OCI-LY7 (cell line): ENCODE results near the gene TMEM273. TPM values are rescaled to one million over a fixed set of nuclear protein-coding genes. Genes with fewer than 3 reads are reported as not detected.

Experiments used
- BruUV-seq: library from RNA; stranded (reverse); fragments of 400-500 nt; replicated peaks from 2 replicates; lab custom pipeline; 2021; lab: Mats Ljungman, UMichigan
- CTCF ChIA-PET: fragments of 300-600 bp; sonication (Branson Sonifier 250); formaldehyde crosslinking; loops from one replicate; lab custom pipeline; 2022; ENCODE audit warnings: antibody characterized with exemption; ENCODE audit not compliant: unreplicated experiment; lab: Charles Lee
- POLR2A ChIA-PET: fragments of 300-600 bp; sonication (Branson Sonifier 250); formaldehyde crosslinking; loops from one replicate; lab custom pipeline; 2022; ENCODE audit warnings: antibody characterized with exemption; lab: Charles Lee
- DNase-seq: peaks from one replicate; pipeline ENCODE4 v3.0.0-alpha.2; 2015; ENCODE audit warnings: low spot score
- H2AFZ ChIP-seq: fragments of 200-600 bp; sonication (generic), shearing (Covaris generic); 2 replicates; pipeline ENCODE4 v1.6.1; 2014; ENCODE audit warnings: mild to moderate bottlenecking, antibody characterized with exemption, low read length, moderate library complexity
- H3K27ac ChIP-seq: fragments of 200-600 bp; sonication (generic); 2 replicates; pipeline ENCODE4 v1.5.1; 2014; ENCODE audit warnings: mixed run types, low read depth, mild to moderate bottlenecking, moderate library complexity, low read length, inconsistent platforms; ENCODE audit not compliant: poor library complexity, severe bottlenecking
- H3K36me3 ChIP-seq: fragments of 200-600 bp; sonication (generic); 2 replicates; pipeline ENCODE4 v1.6.1; 2014; ENCODE audit warnings: mild to moderate bottlenecking, antibody characterized with exemption, low read length, moderate library complexity, mixed read lengths; ENCODE audit not compliant: insufficient read depth
- H3K4me1 ChIP-seq: fragments of 200-600 bp; sonication (generic); 2 replicates; pipeline ENCODE4 v1.5.1; 2014; ENCODE audit warnings: mild to moderate bottlenecking, low read length; ENCODE audit not compliant: insufficient read depth, poor library complexity, severe bottlenecking
- H3K4me2 ChIP-seq: fragments of 200-600 bp; sonication (generic); 2 replicates; pipeline ENCODE4 v1.6.1; 2014; ENCODE audit warnings: mild to moderate bottlenecking, low read length
- H3K4me3 ChIP-seq: fragments of 200-600 bp; sonication (generic); 2 replicates; pipeline ENCODE4 v1.5.1; 2014; ENCODE audit warnings: mild to moderate bottlenecking, low read depth, low read length; ENCODE audit not compliant: poor library complexity, severe bottlenecking
- H3K79me2 ChIP-seq: fragments of 200-600 bp; sonication (generic); 2 replicates; pipeline ENCODE4 v1.6.1; 2016; ENCODE audit warnings: low read depth, mild to moderate bottlenecking, low read length, moderate library complexity, mixed read lengths; ENCODE audit not compliant: insufficient read depth
- H3K9me2 ChIP-seq: fragments of 200-600 bp; sonication (generic); 2 replicates; pipeline ENCODE4 v1.6.1; 2016; ENCODE audit warnings: mild to moderate bottlenecking, low read length, mixed read lengths; ENCODE audit not compliant: insufficient read depth
- H3K9me3 ChIP-seq: fragments of 200-600 bp; sonication (generic); 2 replicates; pipeline ENCODE4 v1.6.1; 2014; ENCODE audit warnings: mild to moderate bottlenecking, mixed run types, low read length, mixed read lengths
- H4K20me1 ChIP-seq: fragments of 200-600 bp; sonication (generic); 2 replicates; pipeline ENCODE4 v1.6.1; 2014; ENCODE audit warnings: mild to moderate bottlenecking, antibody characterized with exemption, low read length, moderate library complexity, mixed read lengths; ENCODE audit not compliant: insufficient read depth
- EZH2phosphoT487 ChIP-seq: fragments of 200-600 bp; sonication (generic); IDR thresholded peaks from 2 replicates; pipeline ENCODE4 v1.6.1; 2018; ENCODE audit warnings: low read depth, borderline replicate concordance, mild to moderate bottlenecking, mixed run types, antibody characterized with exemption, low read length, moderate library complexity, mixed read lengths
- intact Hi-C: fragments of 100-400 bp; cut with micrococcal nuclease; formaldehyde crosslinking; loops from one replicate; pipeline ENCODE4 v1.10.0; 2022; ENCODE audit not compliant: unreplicated experiment
- total RNA-seq, 2 experiments: library from RNA; depleted of rRNA in 1 of 2; stranded (reverse); fragments of >200 nt in 1 of 2; shearing (Covaris generic) in 1 of 2; gene quantifications; 2 replicates each; pipeline ENCODE4 v1.2.3, GENCODE V29; 2014 to 2022
- TF ChIP-seq, protein P1 (sequence below): fragments of 200-600 bp; sonication (generic); conservative IDR thresholded peaks from 2 replicates; pipeline ENCODE4 v1.5.1; 2014; ENCODE audit warnings: mild to moderate bottlenecking, antibody characterized with exemption, low read length, moderate library complexity, mixed read lengths

Gene TMEM273
- total RNA-seq, 2 experiments from 2014 or later = 0.82 to 1.8 TPM

DNA sequence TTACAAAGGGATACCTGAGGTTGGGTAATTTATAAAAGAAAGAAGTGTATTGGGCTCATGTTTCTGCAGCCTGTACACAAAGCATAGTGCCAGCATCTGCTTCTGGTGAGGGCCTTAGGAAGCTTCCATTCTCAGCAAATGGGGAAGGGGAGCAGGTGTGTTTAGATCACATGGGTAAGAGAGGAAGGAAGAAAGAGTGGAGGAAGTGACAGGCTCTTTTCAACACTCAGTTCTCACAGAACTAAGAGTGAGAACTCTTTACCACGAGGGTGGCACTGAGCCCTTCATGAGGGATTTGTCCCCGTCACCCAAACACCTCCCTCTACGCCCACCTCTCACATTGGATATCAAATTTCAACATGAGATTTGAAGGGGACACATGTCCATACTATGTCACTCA is 53.9 kb downstream of the TMEM273 start:
- peak overlapping the region; percentile 64 for H3K4me2 ChIP-seq
- no peaks in the 10 kb centered on the region for H3K79me2 ChIP-seq
- BruUV-seq = no TSS peak
- ChIA-PET POLR2A (interaction anchor here (0.6 to 1.2 kb wide), 5 partner anchors 10 to 565 kb away, joined by 3 to 5 read pairs (median 4); no protein-coding TSS in a partner anchor), CTCF (interaction anchor here (1.0 to 1.8 kb wide), 2 partner anchors 9 to 30 kb away, joined by 3 to 6 read pairs; no protein-coding TSS in a partner anchor)
- peaks cover 40% of the 10 kb centered on the region for H3K4me1 ChIP-seq
- peak overlapping the region; percentile 90; the same call in 1 of the 2 replicates for H2AFZ ChIP-seq
- H3K4me3 ChIP-seq = peak overlapping the region; percentile 10
- no peaks in the 10 kb centered on the region for H4K20me1 ChIP-seq
- DNase-seq = peak; percentile 85
- intact Hi-C loops = no loop called here
- peaks cover 11% of the 10 kb centered on the region; the same call in 1 of the 2 replicates for H3K9me3 ChIP-seq
- no peaks in the 10 kb centered on the region for H3K9me2 ChIP-seq
- peaks cover 7% of the 10 kb centered on the region; the same call in 1 of the 2 replicates for H3K36me3 ChIP-seq
- TF ChIP-seq, protein P1, sequence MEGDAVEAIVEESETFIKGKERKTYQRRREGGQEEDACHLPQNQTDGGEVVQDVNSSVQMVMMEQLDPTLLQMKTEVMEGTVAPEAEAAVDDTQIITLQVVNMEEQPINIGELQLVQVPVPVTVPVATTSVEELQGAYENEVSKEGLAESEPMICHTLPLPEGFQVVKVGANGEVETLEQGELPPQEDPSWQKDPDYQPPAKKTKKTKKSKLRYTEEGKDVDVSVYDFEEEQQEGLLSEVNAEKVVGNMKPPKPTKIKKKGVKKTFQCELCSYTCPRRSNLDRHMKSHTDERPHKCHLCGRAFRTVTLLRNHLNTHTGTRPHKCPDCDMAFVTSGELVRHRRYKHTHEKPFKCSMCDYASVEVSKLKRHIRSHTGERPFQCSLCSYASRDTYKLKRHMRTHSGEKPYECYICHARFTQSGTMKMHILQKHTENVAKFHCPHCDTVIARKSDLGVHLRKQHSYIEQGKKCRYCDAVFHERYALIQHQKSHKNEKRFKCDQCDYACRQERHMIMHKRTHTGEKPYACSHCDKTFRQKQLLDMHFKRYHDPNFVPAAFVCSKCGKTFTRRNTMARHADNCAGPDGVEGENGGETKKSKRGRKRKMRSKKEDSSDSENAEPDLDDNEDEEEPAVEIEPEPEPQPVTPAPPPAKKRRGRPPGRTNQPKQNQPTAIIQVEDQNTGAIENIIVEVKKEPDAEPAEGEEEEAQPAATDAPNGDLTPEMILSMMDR = no peak
- TF ChIP-seq EZH2phosphoT487 = no peak
- peak overlapping the region; percentile 87 for H3K27ac ChIP-seq

DNA sequence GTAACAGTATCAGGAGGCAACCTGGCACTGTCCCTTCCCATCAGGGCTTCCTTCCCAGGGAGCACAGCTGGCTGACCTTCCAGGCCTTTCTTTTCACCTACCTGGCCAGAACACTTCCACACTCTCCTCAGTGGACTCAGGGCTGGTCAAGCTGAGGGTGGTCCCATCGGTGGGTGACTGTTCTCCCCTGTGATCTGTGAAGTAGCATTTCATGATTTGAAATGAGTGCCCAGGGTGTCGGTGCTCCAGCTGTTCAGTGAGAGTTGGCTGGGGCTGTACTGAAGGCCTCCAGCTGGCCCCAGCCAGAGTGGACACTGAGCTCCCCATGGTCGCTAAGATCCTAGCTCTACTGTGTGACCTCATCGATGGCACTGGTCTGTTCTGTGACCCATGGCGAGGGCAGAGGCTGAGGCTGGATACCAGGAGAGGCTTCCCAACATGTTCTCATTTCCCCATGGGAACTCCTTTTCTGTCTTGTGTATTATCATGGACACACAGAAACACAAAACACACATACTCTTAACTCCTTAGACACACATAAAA is 54.4 kb downstream of the TMEM273 start, which contains the start of gene FAM170B:
TSS of gene FAM170B (minus strand) at position 316 of the 543 bp plus-strand sequence. CDS start at position 213, 103 bp downstream.
- peaks cover 7% of the 10 kb centered on the region; the same call in 1 of the 2 replicates for H3K36me3 ChIP-seq
- no peaks in the 10 kb centered on the region for H3K9me2 ChIP-seq
- intact Hi-C loops = no loop called here
- TF ChIP-seq, protein P1 = no peak
- no peak for TF ChIP-seq EZH2phosphoT487
- no peaks in the 10 kb centered on the region for H3K79me2 ChIP-seq
- no peak for DNase-seq
- H3K4me3 ChIP-seq = peak within 1 kb of the TSS; percentile 10
- POLR2A ChIA-PET = interaction anchor here (1.0 to 1.1 kb wide), 3 partner anchors 11 to 80 kb away, joined by 3 to 5 read pairs (median 4); no protein-coding TSS in a partner anchor
- H3K9me3 ChIP-seq = peaks cover 11% of the 10 kb centered on the region; the same call in 1 of the 2 replicates
- CTCF ChIA-PET = interaction anchor here (1.0 kb wide), 1 partner anchor 10 kb away, joined by 3 read pairs; no protein-coding TSS in a partner anchor
- BruUV-seq = no TSS peak
- peak within 1 kb of the TSS; percentile 90; the same call in 1 of the 2 replicates for H2AFZ ChIP-seq
- H4K20me1 ChIP-seq = no peaks in the 10 kb centered on the region
- H3K4me2 ChIP-seq = peak within 1 kb of the TSS; percentile 64
- H3K4me1 ChIP-seq = peaks cover 36% of the 10 kb centered on the region
- H3K27ac ChIP-seq = peak within 1 kb of the TSS; percentile 87

DNA sequence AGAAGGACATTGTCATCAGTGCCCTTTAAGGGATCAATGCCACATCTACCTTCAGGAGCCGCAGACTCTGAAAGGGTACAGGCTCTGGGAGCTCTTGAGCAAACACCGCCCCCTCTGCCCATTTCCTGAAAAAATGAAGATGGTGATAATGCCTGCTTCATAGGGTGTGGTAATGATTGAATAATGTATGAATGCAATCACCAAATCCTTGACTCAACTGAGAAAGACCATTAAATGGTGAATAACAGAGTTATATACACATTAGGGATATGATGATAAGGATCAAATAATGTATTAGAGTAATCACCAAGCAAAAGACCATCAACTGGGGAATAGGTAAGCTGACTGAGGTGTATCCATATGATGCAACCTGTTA is 55.8 kb downstream of the TMEM273 start:
- H3K27ac ChIP-seq = no peak overlapping the region
- H3K36me3 ChIP-seq = peaks cover 7% of the 10 kb centered on the region; the same call in 1 of the 2 replicates
- no peak overlapping the region for H3K4me3 ChIP-seq
- H4K20me1 ChIP-seq = no peaks in the 10 kb centered on the region
- H3K9me2 ChIP-seq = no peaks in the 10 kb centered on the region
- no peaks in the 10 kb centered on the region for H3K79me2 ChIP-seq
- ChIA-PET POLR2A (no interaction called here), CTCF (no interaction called here)
- H3K9me3 ChIP-seq = peaks cover 11% of the 10 kb centered on the region; the same call in 1 of the 2 replicates
- TF ChIP-seq EZH2phosphoT487 = no peak
- TF ChIP-seq, protein P1 = 0 out of 2 replicates have a peak, but pooled peaks have one; percentile 32
- no TSS peak for BruUV-seq
- DNase-seq = no peak
- no peak overlapping the region for H3K4me2 ChIP-seq
- H3K4me1 ChIP-seq = peaks cover 33% of the 10 kb centered on the region
- no peak overlapping the region for H2AFZ ChIP-seq
- intact Hi-C loops = no loop called here
